HG03045 (cell line): Measurements from ENCODE around the gene EML1.

Source experiments
- ATAC-seq: cut with Tn5 transposase; IDR thresholded peaks from one replicate; pipeline ENCODE4 v1.9.1; 2021; ENCODE audit warnings: mild to moderate bottlenecking, moderate library complexity; ENCODE audit not compliant: unreplicated experiment

Gene EML1

GRCh38 chr14:99775351-99775750, 17.9 kb upstream of the EML1 start:
- ATAC-seq = no peak

GRCh38 chr14:99777951-99778350, 15.3 kb upstream of the EML1 start:
- ATAC-seq = no peak

- ATAC-seq = no peak
These were observed 13.5 kb upstream of the EML1 start for GRCh38 chr14:99779751-99780150.

GRCh38 chr14:99780690-99781089, 12.5 kb upstream of the EML1 start:
- ATAC-seq = no peak

GRCh38 chr14:99781091-99781490, 12.1 kb upstream of the EML1 start:
- ATAC-seq = no peak

GRCh38 chr14:99781853-99782610, 11.2 kb upstream of the EML1 start:
- ATAC-seq = no peak

- ATAC-seq = no peak
These were observed 8.7 kb upstream of the EML1 start for GRCh38 chr14:99784508-99784907.

- ATAC-seq = no peak
These were observed 7.8 kb upstream of the EML1 start for GRCh38 chr14:99785426-99785825.

GRCh38 chr14:99786511-99786989, 6.7 kb upstream of the EML1 start:
- ATAC-seq = no peak

GRCh38 chr14:99788713-99789112, 4.5 kb upstream of the EML1 start:
- ATAC-seq = no peak

GRCh38 chr14:99789581-99789980, 3.6 kb upstream of the EML1 start:
- ATAC-seq = no peak

GRCh38 chr14:99790201-99790977, 2.8 kb upstream of the EML1 start:
- no peak for ATAC-seq

GRCh38 chr14:99790978-99791376, 2.2 kb upstream of the EML1 start:
- no peak for ATAC-seq

- no peak for ATAC-seq
These were observed 1.6 kb upstream of the EML1 start for GRCh38 chr14:99791476-99792209.

GRCh38 chr14:99792210-99792535, 1.0 kb upstream of the EML1 start:
- no peak for ATAC-seq

- ATAC-seq = no peak
These were observed 531 bp upstream of the EML1 start for GRCh38 chr14:99792551-99793212.

GRCh38 chr14:99794151-99794780, 1.1 kb downstream of the EML1 start:
- ATAC-seq = no peak

GRCh38 chr14:99795046-99795445, 1.8 kb downstream of the EML1 start:
- no peak for ATAC-seq

- no peak for ATAC-seq
These were observed 4.0 kb downstream of the EML1 start for GRCh38 chr14:99797231-99797630.

- ATAC-seq = no peak
These were observed 7.6 kb downstream of the EML1 start for GRCh38 chr14:99800781-99801180.
